Measurements from ENCODE around the gene SLFNL1. TPM values are rescaled to one million over a fixed set of nuclear protein-coding genes. Genes with fewer than 3 reads are reported as not detected.

SLFNL1 gene
- polyA plus RNA-seq, 3 donors = 0.23 to 1.0 (median 0.58) TPM

DNA sequence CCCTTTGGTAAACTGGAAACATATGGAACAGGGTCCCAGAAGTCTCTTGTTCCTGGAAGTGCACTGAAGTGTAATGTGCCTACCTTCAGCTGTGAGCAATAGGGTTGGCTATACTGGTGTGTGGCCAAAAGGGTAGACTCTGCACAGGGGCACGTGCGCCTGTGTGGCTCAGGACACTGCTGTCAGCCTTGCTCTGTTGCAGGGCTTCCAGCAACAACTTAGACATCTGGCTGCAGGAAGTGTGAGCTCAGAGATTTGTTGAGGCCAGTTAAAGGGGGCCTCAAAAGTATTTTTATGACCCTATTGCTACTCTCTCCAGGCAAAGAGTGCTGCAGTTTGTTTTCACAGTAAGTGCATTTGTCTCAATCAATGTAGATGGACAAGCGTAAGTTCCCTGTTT lies 34.6 kb downstream of the SLFNL1 start:
- DNase-seq = peak; percentile 21

DNA sequence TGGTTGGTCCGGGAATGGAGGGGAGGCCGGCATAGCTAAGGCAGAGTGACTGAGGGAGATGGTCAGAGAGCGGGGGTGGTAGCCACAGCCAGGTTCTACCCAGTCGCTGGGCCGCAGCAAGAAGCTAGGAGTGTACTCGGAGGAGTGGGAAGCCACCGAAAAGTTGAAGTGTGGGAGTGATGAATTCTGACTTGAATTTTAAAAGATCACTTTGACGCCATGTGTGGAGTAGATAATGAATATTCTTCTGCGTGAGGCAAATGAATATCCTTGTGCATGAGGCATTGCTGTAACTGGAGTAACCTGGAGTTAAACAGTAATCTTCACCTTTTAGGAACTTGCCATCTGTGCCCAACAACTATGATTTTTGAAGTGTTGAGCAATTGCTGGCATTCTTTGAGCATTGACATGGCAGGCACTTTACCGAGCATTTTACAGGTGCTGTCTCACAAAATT lies 35.2 kb downstream of the SLFNL1 start:
- DNase-seq = no peak

DNA sequence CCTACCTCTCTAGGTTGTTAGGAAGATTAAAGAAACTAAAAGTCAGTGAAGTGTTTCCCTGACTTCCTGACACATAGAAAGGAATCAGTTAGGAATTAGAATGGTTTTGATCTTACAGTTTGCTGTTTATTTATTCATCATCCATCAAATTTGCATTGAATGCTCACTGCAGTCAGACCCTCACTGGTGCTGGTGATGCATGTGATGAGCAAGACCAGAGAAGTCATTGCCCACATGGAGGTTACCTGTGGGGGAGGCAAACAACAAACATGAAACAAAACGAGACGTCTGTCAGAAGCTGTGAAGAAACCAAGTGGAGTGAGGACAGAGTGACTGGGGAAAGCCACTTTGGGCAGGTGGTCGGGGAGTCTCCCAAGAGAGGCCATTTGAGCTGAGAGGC lies 35.6 kb downstream of the SLFNL1 start:
- DNase-seq = no peak

DNA sequence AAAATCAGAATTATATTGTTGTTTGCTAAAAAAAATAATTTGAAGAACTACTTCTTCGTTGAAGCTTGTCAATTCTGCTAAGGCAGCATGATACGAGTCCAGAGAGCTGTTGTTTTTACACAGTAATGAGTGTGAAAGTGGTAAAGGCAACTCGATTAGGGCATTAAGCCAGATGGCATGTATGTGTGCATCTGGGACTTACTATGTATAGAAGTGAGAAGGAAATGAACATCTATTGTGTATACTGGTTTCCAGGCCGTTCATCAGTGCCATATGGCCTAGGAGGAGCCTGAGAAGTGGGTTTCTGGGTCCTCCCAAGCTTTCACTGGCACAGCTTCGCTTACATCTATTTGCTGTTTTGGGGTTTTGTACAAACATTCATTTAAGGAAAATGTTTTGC lies 36.4 kb downstream of the SLFNL1 start:
- no peak for DNase-seq

DNA sequence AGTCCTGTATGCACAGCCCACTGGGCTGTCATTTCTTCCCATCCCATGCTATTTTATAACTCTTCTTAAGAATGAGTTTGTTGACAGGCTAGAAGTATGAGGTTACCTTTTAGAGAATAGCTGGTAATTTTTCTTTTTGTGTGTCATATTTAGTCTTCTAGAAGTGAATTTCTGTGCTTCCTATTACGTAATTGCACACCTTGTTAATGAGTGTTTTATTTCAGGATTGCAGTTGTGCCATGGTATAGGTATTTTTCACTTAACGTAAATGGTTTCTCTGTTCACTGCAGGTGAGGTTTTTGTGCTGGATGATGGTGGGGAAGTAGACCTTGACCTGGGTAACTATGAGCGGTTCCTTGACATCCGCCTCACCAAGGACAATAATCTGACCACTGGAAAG lies 37.0 kb downstream of the SLFNL1 start:
- DNase-seq = no peak

DNA sequence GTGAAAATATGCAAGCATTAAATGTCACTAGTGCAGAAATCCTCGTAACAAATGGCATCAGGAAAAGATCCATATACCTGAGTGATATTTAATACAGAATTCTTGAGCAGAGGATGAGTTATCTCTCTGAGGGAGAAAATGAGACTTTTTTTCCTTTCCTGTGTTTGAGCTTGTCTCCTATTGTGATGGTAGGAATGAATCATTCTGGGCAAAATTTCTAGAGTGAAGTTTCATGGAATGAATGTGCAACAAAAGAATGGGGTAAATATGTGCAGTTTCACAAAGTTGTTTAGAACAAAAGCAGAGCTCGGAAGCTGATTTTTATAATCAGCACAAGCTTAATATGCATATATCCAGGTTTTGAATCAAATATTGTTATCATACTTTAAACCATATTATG lies 37.5 kb downstream of the SLFNL1 start:
- no peak for DNase-seq

DNA sequence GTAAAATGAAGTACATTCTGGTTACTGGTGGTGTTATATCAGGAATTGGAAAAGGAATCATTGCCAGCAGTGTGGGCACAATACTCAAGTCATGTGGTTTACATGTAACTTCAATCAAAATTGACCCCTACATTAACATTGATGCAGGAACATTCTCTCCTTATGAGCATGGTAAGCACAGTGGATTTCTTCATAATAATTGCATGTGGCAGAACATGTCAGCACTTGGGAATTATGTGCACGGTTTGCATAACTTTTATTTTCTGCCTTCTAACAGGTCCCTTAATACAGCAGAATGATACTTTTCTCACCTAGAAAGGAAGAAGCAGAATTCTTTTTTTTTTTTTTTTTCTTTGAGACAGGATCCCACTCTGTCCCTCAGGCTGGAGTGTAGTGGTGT lies 38.2 kb downstream of the SLFNL1 start:
- DNase-seq = no peak

DNA sequence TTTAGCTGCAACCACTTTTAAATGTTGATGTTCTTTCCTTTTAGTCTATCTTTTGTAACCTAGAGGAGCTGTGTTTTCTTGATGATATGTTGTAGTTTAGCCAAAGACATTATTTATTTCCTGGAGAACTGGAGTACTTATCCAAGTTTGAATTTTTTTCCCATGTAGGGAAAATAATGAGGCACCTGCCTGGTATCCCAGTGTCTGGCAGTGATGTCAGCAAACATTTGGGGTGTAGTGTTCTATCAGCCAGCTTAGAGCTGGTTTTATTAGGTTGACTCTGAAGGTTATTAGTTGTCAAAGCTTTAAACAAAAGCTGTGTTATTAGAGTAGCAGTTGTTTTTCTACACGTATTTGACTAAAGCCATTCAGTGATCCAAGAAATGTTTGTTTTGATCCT lies 38.8 kb downstream of the SLFNL1 start:
- DNase-seq = no peak

DNA sequence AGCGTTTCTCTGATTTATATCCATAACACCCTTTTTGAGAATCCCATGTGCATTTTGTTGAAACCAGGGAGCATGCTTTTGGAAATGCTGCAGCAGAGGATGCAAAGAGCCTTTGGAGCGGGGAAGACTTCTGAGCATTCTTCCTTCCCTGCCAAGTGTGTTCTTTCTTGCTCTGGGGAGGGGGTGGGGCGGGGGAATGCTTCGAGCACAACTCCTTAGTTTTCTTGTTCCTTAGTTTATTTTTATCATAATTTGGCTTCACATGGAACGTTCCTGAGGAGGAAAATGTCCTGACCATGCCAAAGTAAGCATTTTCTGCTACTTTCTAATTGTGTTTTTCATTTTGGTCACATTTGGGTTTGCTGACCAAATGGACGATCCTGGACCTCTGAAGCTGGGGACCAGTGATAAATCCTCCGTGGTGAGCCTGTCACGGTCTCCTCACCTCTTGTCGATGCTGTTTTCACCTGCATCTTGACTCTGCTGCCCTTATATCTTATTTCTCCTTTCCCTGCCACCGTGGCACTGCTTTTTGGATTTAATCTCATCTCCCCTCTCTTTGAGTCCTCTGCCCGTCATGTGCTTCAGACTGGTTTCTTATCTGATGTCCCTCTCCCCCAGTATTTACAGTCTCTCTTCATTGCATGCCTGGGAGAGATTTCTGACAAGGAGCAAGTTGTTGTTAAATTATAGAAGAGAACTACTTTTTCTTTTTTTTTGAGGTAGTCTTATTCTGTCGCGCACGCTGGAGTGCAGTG lies 39.7 kb downstream of the SLFNL1 start:
- DNase-seq = peak; percentile 34

DNA sequence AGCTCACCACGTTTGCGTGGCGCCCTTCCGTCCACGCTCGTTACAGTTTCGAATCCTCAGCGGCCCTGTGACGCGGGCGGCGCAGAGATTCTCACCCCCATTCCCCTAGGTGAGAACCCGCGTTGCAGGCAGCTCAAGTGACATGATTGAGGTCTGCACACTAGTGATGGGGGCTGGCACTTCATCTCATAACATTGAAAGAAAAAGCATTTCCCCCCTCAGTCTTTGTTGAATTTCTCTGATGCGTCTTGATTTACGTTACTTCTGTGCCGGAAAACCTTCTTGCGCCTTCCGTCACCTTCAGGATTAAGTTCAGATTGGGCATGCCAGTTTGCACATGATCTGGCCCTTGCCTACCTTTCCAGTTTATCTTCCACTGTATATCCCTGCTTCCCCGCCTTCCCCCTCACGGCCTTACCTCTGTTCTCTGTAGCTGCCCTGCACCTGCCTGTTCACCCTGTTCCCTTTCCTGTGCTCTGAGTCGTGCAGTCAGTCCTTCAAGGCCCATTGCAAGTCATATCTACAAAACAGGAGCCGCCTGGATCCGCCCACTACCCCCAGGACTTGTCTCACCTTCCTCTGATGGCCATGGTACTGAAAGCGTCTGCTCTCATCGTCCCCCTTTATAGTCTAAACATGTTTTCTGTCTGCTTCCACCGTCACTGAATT lies 40.9 kb downstream of the SLFNL1 start:
- DNase-seq = peak; percentile 16

DNA sequence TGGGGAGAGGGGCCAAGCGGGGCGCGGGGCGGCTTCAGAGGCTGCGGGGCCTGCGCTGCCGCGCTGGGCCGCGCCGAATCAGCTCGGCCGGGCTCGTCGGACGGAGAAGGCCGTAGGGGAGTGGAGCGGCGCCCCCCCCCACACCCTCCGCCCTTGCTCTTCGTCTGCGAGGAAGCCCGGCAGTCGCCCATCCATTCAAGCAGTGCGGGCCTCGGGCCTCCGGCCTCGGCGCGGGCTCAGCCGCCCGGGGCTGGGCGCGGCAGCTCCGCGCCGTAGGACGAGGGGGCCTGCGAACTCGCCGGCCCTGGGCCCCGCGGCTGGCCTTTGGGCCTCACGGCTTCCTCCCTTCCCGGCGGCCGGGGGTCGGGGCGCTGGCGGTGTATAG lies 41.5 kb downstream of the SLFNL1 start:
- no peak for DNase-seq

DNA sequence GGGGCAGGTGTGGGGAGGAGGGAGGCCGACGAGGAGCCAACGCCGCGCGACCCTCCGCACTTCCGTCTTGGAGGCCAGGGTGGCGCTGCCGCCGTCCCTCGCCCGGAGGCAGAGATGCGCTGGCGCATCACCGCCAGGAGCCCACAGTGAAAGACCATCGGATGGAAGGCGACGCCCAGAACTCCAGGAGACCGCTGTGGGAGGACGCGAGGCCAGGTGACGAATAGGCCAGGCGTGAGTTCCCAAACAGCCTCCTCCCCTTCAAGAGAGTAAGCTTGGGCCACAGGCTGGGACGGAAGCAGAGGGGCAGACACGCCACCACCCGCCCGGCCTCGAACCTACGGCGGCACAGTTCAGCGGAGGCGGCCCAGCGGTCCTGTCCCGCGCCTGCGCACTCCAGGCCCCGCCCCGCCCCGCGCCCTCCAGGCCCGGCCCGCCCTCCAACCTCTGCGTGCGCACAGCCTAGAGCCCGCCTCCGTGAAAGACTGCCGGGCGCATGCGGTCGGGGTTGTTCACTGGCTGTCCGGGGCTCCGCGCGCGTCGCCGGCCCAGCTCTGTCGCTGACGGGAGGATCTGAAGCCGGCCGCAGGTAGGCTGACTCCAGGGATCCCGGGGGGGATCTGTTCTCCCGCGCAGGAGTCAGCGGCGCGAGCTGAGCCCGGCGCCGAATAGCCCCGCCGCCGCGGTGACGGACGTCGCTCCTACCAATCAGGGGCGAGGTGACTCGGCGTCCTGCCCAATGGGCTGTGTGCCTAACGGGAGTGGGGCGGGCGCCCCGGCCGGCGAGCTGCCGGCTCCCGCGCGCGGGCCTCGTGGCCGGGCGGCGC lies 42.1 kb downstream of the SLFNL1 start, which contains the start of gene CTPS1:
TSS of gene CTPS1 (plus strand) at position 456 of the 827 bp plus-strand sequence. CDS start 3,595 bp downstream, outside the sequence.
- peak; percentile 94 for DNase-seq

DNA sequence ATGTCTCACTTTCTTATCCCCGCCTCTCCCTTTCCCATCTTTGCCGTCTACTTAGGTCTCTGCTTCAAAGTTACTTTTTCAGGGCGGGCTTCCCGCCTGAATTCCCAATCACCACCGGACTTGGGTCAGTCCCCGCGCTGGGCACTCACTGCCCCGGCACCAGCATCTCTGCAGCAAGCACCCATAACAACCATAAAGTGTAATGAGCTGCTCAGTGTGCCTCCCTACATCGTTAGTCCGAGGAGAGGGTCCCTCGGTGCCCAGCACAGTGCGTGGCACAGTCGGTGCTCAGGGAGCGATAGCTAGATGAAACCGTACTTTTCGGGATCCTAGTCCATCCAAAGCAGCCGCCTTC lies 42.7 kb downstream of the SLFNL1 start:
- DNase-seq = no peak

DNA sequence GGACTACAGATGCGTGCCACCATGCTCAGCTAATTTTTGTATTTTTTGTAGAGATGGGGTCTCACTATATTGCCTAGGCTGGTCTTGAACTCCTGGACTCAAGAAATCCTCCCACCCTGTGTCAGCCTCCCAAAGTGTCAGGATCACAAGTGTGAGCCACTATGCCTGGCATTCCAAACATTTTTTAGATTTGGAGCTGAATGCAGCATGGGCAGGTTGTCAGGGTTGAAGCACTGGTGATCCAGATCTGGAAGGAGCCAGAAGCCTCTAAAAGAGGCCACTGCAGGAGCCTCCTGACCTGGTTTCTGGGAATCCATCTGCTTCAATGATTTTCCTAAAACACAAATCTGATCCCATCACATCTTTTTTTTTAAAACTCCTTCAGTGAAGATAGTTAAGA lies 43.8 kb downstream of the SLFNL1 start:
- DNase-seq = no peak

DNA sequence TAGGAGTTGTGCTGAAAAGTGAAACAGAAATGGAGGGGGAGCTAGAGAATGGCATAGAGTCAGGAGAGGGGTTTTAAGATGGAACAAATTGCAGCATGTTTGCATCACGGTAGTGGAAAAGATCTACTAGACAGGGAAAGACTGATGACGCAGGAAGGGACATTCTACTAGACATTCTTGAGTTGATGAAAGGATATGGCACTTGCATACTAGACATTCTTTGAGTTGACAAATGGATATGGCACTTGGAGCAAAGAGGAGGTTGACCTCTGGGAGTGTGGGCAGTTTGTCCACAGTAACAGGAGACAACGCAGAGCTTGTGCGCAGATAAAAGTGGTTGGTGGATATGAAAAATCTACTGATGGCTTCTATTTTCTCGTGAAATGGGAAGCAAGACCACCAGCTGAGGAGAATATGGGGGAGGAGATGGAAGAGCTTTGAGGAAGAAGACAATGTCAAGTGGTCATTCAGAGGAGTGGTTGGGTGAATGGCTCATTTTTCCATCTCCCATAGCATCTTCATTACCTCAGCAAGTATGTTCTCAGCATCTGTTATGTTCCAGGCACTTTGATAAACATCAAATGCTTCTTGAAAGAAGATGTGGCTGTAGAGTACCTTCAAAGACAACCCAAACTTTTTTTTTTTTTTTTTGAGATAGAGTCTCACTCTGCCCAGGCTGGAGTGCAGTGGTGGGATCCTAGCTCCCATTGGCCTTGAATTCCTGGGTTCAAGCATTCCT lies 44.4 kb downstream of the SLFNL1 start:
- DNase-seq = no peak

DNA sequence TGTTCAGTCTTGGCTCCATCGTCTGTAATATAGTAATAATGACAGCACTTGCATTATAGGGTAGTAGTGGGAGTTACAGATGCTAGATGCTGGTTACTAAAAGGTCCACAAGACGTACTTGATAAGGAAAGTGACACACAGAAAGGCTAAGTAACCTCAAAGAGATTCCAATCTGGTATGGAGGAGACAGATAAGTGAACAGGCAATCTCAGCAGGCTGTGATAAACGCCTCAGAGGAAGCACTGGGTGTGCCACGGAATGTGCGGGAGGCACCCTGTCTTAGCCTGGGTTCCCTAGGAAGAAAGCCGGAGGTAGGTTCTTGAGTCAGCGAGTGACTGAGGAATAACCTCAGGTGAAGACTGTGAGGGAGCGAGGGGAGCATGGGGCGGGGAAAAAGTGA lies 46.6 kb downstream of the SLFNL1 start:
- no peak for DNase-seq

DNA sequence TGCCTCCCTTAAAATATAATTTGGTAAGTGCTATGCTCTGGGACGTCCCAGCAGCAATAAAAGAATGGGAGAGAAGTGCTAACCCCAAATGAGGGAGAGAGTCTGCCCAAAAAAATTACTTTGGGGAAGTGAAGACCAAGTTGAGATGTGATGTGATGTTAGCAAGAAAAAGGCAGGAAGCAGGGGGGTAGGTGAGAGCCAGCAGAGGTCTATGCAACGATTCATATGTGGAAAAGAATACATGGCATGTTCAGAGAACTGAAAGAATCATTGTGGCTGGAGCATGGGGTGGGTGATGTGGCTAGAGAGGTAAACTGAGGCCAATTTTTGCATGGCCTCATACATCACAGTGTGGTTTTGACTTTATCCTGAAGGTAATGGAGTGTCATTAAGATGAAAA lies 47.6 kb downstream of the SLFNL1 start:
- DNase-seq = no peak

DNA sequence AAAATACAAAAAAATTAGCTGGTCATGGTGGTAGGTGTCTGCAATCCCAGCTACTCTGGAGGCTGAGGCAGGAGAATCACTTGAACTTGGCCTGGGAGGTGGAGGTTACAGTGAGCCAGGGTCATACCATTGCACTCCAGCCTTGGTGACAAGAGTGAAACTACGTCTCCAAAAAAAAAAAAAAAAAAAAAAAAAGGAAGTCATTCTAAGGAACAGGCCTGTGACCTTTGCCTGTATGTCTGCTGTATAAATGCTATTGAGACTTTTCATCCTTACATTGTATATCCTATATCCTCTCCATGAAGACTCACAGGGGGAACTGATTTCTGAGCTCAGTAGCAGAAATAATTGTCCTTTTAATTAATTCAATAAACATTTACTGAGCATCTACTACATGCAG lies 49.6 kb downstream of the SLFNL1 start:
- no peak for DNase-seq

DNA sequence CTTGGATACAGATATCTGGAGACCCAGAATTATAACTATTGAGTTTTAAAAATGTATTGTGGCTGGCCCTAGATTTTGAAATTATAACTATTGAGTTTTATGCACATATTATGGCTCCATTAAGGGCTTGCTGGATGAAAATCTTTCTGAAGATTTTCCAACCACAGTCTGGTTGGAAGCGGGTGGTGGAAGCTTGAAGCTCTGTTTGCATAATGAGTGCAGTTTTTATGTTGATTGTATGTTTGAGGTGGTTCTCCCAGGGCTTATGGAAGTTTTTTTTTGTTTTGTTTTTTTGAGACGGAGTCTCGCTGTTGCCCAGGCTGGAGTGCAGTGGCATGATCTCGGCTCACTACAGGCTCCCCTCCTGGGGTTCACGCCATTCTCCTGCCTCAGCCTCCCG lies 52.1 kb downstream of the SLFNL1 start:
- no peak for DNase-seq

DNA sequence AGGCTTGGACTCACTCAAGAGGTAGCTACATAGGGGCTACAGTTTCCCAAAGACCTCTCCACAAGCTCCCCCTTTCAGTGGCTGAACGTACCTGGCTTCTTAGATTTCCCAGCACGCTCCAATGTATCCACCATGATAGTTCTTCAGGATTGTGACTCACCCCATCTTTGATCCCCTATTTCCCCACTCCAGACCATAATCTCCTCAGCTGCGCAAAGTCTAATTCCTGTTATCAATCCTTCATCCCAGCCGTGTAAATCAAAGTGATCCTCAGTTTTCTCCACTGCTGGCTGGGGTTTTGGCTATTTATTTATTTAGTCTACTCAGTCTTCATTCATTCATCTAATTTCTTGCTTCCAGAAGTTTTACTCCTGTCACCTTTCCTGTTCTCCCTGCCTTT lies 55.1 kb downstream of the SLFNL1 start:
- DNase-seq = no peak
